OCI-LY3 (cell line): ENCODE results near the gene ZNF672.

Experiments
- H2AFZ ChIP-seq: fragments of 200-600, 300-600 bp; shearing (Covaris generic); 2 replicates; pipeline ENCODE4 v1.6.0; 2014; ENCODE audit warnings: antibody characterized with exemption, low read depth, low read length
- H3K27ac ChIP-seq: fragments of 200-600, 300-600 bp; sonication (generic); 2 replicates; pipeline ENCODE4 v1.5.1; 2014; ENCODE audit warnings: mild to moderate bottlenecking, low read length, moderate library complexity, mixed read lengths
- H3K27me3 ChIP-seq: fragments of 200-600, 300-600 bp; sonication (generic); 2 replicates; pipeline ENCODE4 v1.6.1; 2014; ENCODE audit warnings: low read depth, low read length, mixed read lengths
- H3K36me3 ChIP-seq: fragments of 200-600, 300-600 bp; sonication (generic); replicated peaks from 2 replicates; pipeline ENCODE3; 2014; ENCODE audit warnings: low read depth, low read length, mixed read lengths
- H3K4me1 ChIP-seq: fragments of 300-600, 200-600 bp; sonication (generic); 2 replicates; pipeline ENCODE4 v1.6.1; 2014; ENCODE audit warnings: low read length, mixed read lengths
- H3K4me2 ChIP-seq: fragments of 200-600, 300-600 bp; sonication (generic); 2 replicates; pipeline ENCODE4 v1.6.1; 2014; ENCODE audit warnings: low read length, mixed read lengths
- H3K4me3 ChIP-seq: fragments of 300-600, 200-600 bp; sonication (generic); 2 replicates; pipeline ENCODE4 v1.5.1; 2014; ENCODE audit warnings: antibody characterized with exemption, mild to moderate bottlenecking, low read length, moderate library complexity
- H3K79me2 ChIP-seq: fragments of 300-600, 200-600 bp; shearing (Covaris generic); 2 replicates; pipeline ENCODE4 v1.6.1; 2014; ENCODE audit warnings: mild to moderate bottlenecking, low read length, mixed read lengths
- H3K9ac ChIP-seq: fragments of 300-600, 200-600 bp; shearing (Covaris generic); 2 replicates; pipeline ENCODE4 v1.6.0; 2014; ENCODE audit warnings: mild to moderate bottlenecking, low read length, moderate library complexity
- H3K9me3 ChIP-seq: fragments of 200-600, 300-600 bp; shearing (Covaris generic); 2 replicates; pipeline ENCODE4 v1.6.1; 2014; ENCODE audit warnings: low read length, mixed read lengths; ENCODE audit not compliant: insufficient read depth
- H4K20me1 ChIP-seq: fragments of 200-600, 300-600 bp; sonication (generic); 2 replicates; pipeline ENCODE4 v1.6.1; 2016; ENCODE audit warnings: low read length, mixed read lengths; ENCODE audit not compliant: insufficient read depth
- EZH2phosphoT487 ChIP-seq: fragments of 200-600 bp; shearing (Covaris generic); IDR thresholded peaks from 2 replicates; pipeline ENCODE4 v1.6.1; 2018; ENCODE audit warnings: antibody characterized with exemption, mixed run types, low read depth
- TF ChIP-seq, protein P1 (sequence below): fragments of 200-600, 300-600 bp; sonication (generic); IDR thresholded peaks from 2 replicates; pipeline ENCODE4 v1.5.1; 2014; ENCODE audit warnings: antibody characterized with exemption, low read length, low read depth

The ZNF672 gene

GRCh38 chr1:248857201-248857600 is 19.2 kb downstream of the ZNF672 start:
- H3K27me3 ChIP-seq: peaks cover 2% of the 10 kb centered on the region; the same call in 1 of the 2 replicates
- peaks cover 38% of the 10 kb centered on the region for H3K36me3 ChIP-seq
- no peak overlapping the region for H2AFZ ChIP-seq
- peaks cover 34% of the 10 kb centered on the region for H3K4me1 ChIP-seq
- peak overlapping the region; percentile 96 for H3K4me3 ChIP-seq
- peak overlapping the region; percentile 99 for H3K9ac ChIP-seq
- peaks cover 28% of the 10 kb centered on the region for H3K79me2 ChIP-seq
- peak overlapping the region; percentile 80; the same call in 1 of the 2 replicates for H3K27ac ChIP-seq
- TF ChIP-seq EZH2phosphoT487: no peak
- TF ChIP-seq, protein P1, sequence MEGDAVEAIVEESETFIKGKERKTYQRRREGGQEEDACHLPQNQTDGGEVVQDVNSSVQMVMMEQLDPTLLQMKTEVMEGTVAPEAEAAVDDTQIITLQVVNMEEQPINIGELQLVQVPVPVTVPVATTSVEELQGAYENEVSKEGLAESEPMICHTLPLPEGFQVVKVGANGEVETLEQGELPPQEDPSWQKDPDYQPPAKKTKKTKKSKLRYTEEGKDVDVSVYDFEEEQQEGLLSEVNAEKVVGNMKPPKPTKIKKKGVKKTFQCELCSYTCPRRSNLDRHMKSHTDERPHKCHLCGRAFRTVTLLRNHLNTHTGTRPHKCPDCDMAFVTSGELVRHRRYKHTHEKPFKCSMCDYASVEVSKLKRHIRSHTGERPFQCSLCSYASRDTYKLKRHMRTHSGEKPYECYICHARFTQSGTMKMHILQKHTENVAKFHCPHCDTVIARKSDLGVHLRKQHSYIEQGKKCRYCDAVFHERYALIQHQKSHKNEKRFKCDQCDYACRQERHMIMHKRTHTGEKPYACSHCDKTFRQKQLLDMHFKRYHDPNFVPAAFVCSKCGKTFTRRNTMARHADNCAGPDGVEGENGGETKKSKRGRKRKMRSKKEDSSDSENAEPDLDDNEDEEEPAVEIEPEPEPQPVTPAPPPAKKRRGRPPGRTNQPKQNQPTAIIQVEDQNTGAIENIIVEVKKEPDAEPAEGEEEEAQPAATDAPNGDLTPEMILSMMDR: no peak
- no peaks in the 10 kb centered on the region for H4K20me1 ChIP-seq
- H3K4me2 ChIP-seq: peak overlapping the region; percentile 100
- H3K9me3 ChIP-seq: no peaks in the 10 kb centered on the region

- Histone ChIP-seq H4K20me1 (no peaks in the 10 kb centered on the region), H3K79me2 (peaks cover 25% of the 10 kb centered on the region), H3K27ac (peak overlapping the region; percentile 80), H3K4me3 (peak overlapping the region; percentile 96), H3K4me1 (peaks cover 34% of the 10 kb centered on the region), H3K36me3 (peaks cover 35% of the 10 kb centered on the region), H3K27me3 (peaks cover 6% of the 10 kb centered on the region; the same call in 1 of the 2 replicates), H3K9me3 (no peaks in the 10 kb centered on the region), H3K9ac (peak overlapping the region; percentile 99), H3K4me2 (peak overlapping the region; percentile 100), H2AFZ (peak overlapping the region; percentile 70; the same call in 1 of the 2 replicates)
- no peak for TF ChIP-seq EZH2phosphoT487
- TF ChIP-seq, protein P1: no peak
Measured at GRCh38 chr1:248857749-248858095, 19.7 kb downstream of the ZNF672 start.

GRCh38 chr1:248858096-248858890 is 20.3 kb downstream of the ZNF672 start:
- peak overlapping the region; percentile 80 for H3K27ac ChIP-seq
- TF ChIP-seq, protein P1: peak; percentile 74
- no peak for TF ChIP-seq EZH2phosphoT487
- H3K36me3 ChIP-seq: peaks cover 31% of the 10 kb centered on the region
- peak overlapping the region; percentile 99 for H3K9ac ChIP-seq
- peak overlapping the region; percentile 70; the same call in 1 of the 2 replicates for H2AFZ ChIP-seq
- H4K20me1 ChIP-seq: no peaks in the 10 kb centered on the region
- H3K27me3 ChIP-seq: peaks cover 6% of the 10 kb centered on the region; the same call in 1 of the 2 replicates
- H3K4me3 ChIP-seq: peak overlapping the region; percentile 96
- H3K79me2 ChIP-seq: peaks cover 25% of the 10 kb centered on the region
- no peaks in the 10 kb centered on the region for H3K9me3 ChIP-seq
- H3K4me1 ChIP-seq: peaks cover 29% of the 10 kb centered on the region
- H3K4me2 ChIP-seq: peak overlapping the region; percentile 100
